MCF 10A (cell line): ENCODE data around the gene SLC26A11. TPM values are rescaled to one million over a fixed set of nuclear protein-coding genes. Genes with fewer than 3 reads are reported as not detected.

ENCODE experiments used
- BruUV-seq: library from RNA; stranded (reverse); fragments of 400-500 nt; replicated peaks from 2 replicates; lab custom pipeline; 2021; lab: Mats Ljungman, UMichigan
- CTCF ChIA-PET: fragments of 300-600 bp; sonication (Branson Sonifier 250); formaldehyde crosslinking; extraction: SDS; loops from one replicate; lab custom pipeline; 2021; ENCODE audit warnings: antibody characterized with exemption, inconsistent platforms; lab: Yijun Ruan, JAX
- POLR2A ChIA-PET: fragments of 300-600, 350-650 bp; sonication (Branson Sonifier 250); formaldehyde crosslinking; extraction: SDS; loops from one replicate; lab custom pipeline; 2020; ENCODE audit warnings: antibody characterized with exemption, inconsistent platforms; lab: Yijun Ruan, JAX
- DNase-seq: peaks from one replicate; pipeline ENCODE4 v3.0.0-alpha.2; 2018; ENCODE audit not compliant: unreplicated experiment
- H3K27ac Mint-ChIP-seq: one replicate; pipeline ENCODE4 v1.8.0; 2022; ENCODE audit warnings: mild to moderate bottlenecking, low read depth, mixed read lengths; ENCODE audit not compliant: unreplicated experiment
- H3K27me3 Mint-ChIP-seq: one replicate; pipeline ENCODE4 v1.8.0; 2022; ENCODE audit warnings: mixed read lengths; ENCODE audit not compliant: insufficient read depth, unreplicated experiment
- H3K36me3 Mint-ChIP-seq: one replicate; pipeline ENCODE4 v1.8.0; 2022; ENCODE audit warnings: mild to moderate bottlenecking, moderate library complexity, mixed read lengths; ENCODE audit not compliant: insufficient read depth, unreplicated experiment
- H3K4me1 Mint-ChIP-seq: one replicate; pipeline ENCODE4 v1.8.0; 2022; ENCODE audit warnings: mixed read lengths; ENCODE audit not compliant: insufficient read depth, unreplicated experiment
- H3K4me3 Mint-ChIP-seq: one replicate; pipeline ENCODE4 v1.8.0; 2022; ENCODE audit warnings: mild to moderate bottlenecking, moderate library complexity, mixed read lengths; ENCODE audit not compliant: unreplicated experiment
- H3K9me3 Mint-ChIP-seq: one replicate; pipeline ENCODE4 v1.8.0; 2022; ENCODE audit warnings: mixed read lengths; ENCODE audit not compliant: unreplicated experiment
- CTCF ChIP-seq: fragments of 200-600 bp; IDR thresholded peaks from one replicate; pipeline ENCODE4 v1.8.0; 2022; ENCODE audit warnings: antibody characterized with exemption, mild to moderate bottlenecking; ENCODE audit not compliant: unreplicated experiment
- intact Hi-C: fragments of 100-400 bp; cut with micrococcal nuclease; formaldehyde crosslinking; loops from 2 replicates; pipeline ENCODE4 v1.14.1; 2022
- total RNA-seq: library from RNA; stranded (reverse); gene quantifications from 2 replicates; pipeline ENCODE4 v1.2.3, GENCODE V29; 2022

Gene SLC26A11
- total RNA-seq, 1 experiment from 2014 or later = 11.7 TPM

- no peak for TF ChIP-seq CTCF
- peaks cover 67% of the 10 kb centered on the region for H3K36me3 Mint-ChIP-seq
- no peak for DNase-seq
- H3K27ac Mint-ChIP-seq = no peak overlapping the region
- intact Hi-C loops = no loop called here
- no peaks in the 10 kb centered on the region for H3K9me3 Mint-ChIP-seq
- BruUV-seq = no TSS peak
- H3K4me1 Mint-ChIP-seq = no peaks in the 10 kb centered on the region
- ChIA-PET POLR2A (interaction anchor here (0.6 kb wide), 1 partner anchor 9 kb away, joined by 3 read pairs; no protein-coding TSS in a partner anchor), CTCF (no interaction called here)
- H3K4me3 Mint-ChIP-seq = no peak overlapping the region
- no peaks in the 10 kb centered on the region for H3K27me3 Mint-ChIP-seq
Observed at GRCh38 chr17:80287038-80287437, 66.8 kb downstream of the SLC26A11 start.

GRCh38 chr17:80287806-80288567 is 67.8 kb downstream of the SLC26A11 start:
- CTCF ChIA-PET = no interaction called here
- no peaks in the 10 kb centered on the region for H3K27me3 Mint-ChIP-seq
- DNase-seq = no peak
- H3K4me1 Mint-ChIP-seq = no peaks in the 10 kb centered on the region
- no peak overlapping the region for H3K27ac Mint-ChIP-seq
- H3K9me3 Mint-ChIP-seq = no peaks in the 10 kb centered on the region
- TF ChIP-seq CTCF = no peak
- peaks cover 72% of the 10 kb centered on the region for H3K36me3 Mint-ChIP-seq
- intact Hi-C loops = no loop called here
- TSS peak; percentile 33 for BruUV-seq
- no peak overlapping the region for H3K4me3 Mint-ChIP-seq
- POLR2A ChIA-PET = no interaction called here

- no peak for DNase-seq
- ChIA-PET POLR2A (no interaction called here), CTCF (interaction anchor here (0.6 to 0.7 kb wide), 3 partner anchors 9 to 546 kb away, joined by 3 read pairs; no protein-coding TSS in a partner anchor)
- Mint-ChIP-seq H3K4me1 (no peaks in the 10 kb centered on the region), H3K9me3 (no peaks in the 10 kb centered on the region), H3K27ac (no peak overlapping the region), H3K27me3 (no peaks in the 10 kb centered on the region), H3K4me3 (no peak overlapping the region), H3K36me3 (peaks cover 78% of the 10 kb centered on the region)
- TF ChIP-seq CTCF = no peak
- BruUV-seq = no TSS peak
- intact Hi-C loops = no loop called here
Observed at GRCh38 chr17:80289616-80290015, 69.4 kb downstream of the SLC26A11 start.

GRCh38 chr17:80290156-80290555 is 69.9 kb downstream of the SLC26A11 start:
- H3K9me3 Mint-ChIP-seq = no peaks in the 10 kb centered on the region
- no peak overlapping the region for H3K27ac Mint-ChIP-seq
- TF ChIP-seq CTCF = no peak
- peaks cover 83% of the 10 kb centered on the region for H3K36me3 Mint-ChIP-seq
- BruUV-seq = no TSS peak
- DNase-seq = no peak
- no peak overlapping the region for H3K4me3 Mint-ChIP-seq
- H3K4me1 Mint-ChIP-seq = no peaks in the 10 kb centered on the region
- ChIA-PET POLR2A (no interaction called here), CTCF (no interaction called here)
- no peaks in the 10 kb centered on the region for H3K27me3 Mint-ChIP-seq
- intact Hi-C loops = no loop called here
